IMR-90 (cell line): ENCODE results near the gene POU2F2. TPM values are rescaled to one million over a fixed set of nuclear protein-coding genes. Genes with fewer than 3 reads are reported as not detected.

Experiments
- ATAC-seq: fragments of 200-7000 bp; cut with Tn5 transposase; 2 replicates; pipeline ENCODE4 v1.9.1; 2020; ENCODE audit warnings: low read depth, mild to moderate bottlenecking, moderate library complexity
- BruUV-seq: library from RNA; stranded (reverse); fragments of 400-500 nt; replicated peaks from 2 replicates; lab custom pipeline; 2021; lab: Mats Ljungman, UMichigan
- CTCF ChIA-PET: fragments of 300-600 bp; formaldehyde crosslinking; extraction: SDS; loops from one replicate; lab custom pipeline; 2021; ENCODE audit warnings: antibody characterized with exemption; lab: Yijun Ruan, JAX
- POLR2A ChIA-PET: fragments of 300-600 bp; sonication (Branson Sonifier 250); formaldehyde crosslinking; loops from one replicate; lab custom pipeline; 2022; ENCODE audit warnings: antibody characterized with exemption; ENCODE audit not compliant: unreplicated experiment; lab: Charles Lee
- DNase-seq: peaks from one replicate; pipeline ENCODE4 v3.0.0; 2013
- H2AFZ ChIP-seq: replicated peaks from 2 replicates; pipeline ENCODE3; 2013; ENCODE audit warnings: low read length, mild to moderate bottlenecking; ENCODE audit not compliant: poor library complexity
- H2AK5ac ChIP-seq: 2 replicates; pipeline ENCODE4 v1.6.1; 2013; ENCODE audit warnings: low read depth, low read length, inconsistent platforms
- H2AK9ac ChIP-seq: replicated peaks from 2 replicates; pipeline ENCODE3; 2013; ENCODE audit warnings: mild to moderate bottlenecking, low read depth, low read length, moderate library complexity; ENCODE audit not compliant: poor library complexity
- H2BK120ac ChIP-seq: 2 replicates; pipeline ENCODE4 v1.6.1; 2013; ENCODE audit warnings: low read depth, low read length, inconsistent platforms
- H2BK15ac ChIP-seq: 3 replicates; pipeline ENCODE4 v1.6.1; 2013; ENCODE audit warnings: low read depth, low read length, inconsistent platforms
- H2BK20ac ChIP-seq: 2 replicates; pipeline ENCODE4 v1.6.1; 2013; ENCODE audit warnings: low read depth, mild to moderate bottlenecking, inconsistent platforms, low read length, moderate library complexity
- H2BK5ac ChIP-seq: 2 replicates; pipeline ENCODE4 v1.6.1; 2013; ENCODE audit warnings: mild to moderate bottlenecking, low read depth, low read length, inconsistent platforms; ENCODE audit not compliant: poor library complexity, severe bottlenecking
- H3K14ac ChIP-seq: replicated peaks from 2 replicates; pipeline ENCODE4 v1.6.1; 2013; ENCODE audit warnings: low read depth, low read length, inconsistent platforms
- H3K18ac ChIP-seq: 2 replicates; pipeline ENCODE4 v1.6.1; 2013; ENCODE audit warnings: low read depth, low read length, control low read depth
- H3K23ac ChIP-seq: 2 replicates; pipeline ENCODE4 v1.6.1; 2013; ENCODE audit warnings: low read depth, low read length, inconsistent platforms
- H3K27ac ChIP-seq: 2 replicates; pipeline ENCODE4 v1.5.1; 2013; ENCODE audit warnings: mild to moderate bottlenecking, control low read depth, low read length; ENCODE audit not compliant: insufficient read depth
- H3K27me3 ChIP-seq: 2 replicates; pipeline ENCODE4 v1.6.1; 2013; ENCODE audit warnings: low read length; ENCODE audit not compliant: control insufficient read depth, insufficient read depth
- H3K36me3 ChIP-seq: 2 replicates; pipeline ENCODE4 v1.6.1; 2013; ENCODE audit warnings: low read length, mixed read lengths; ENCODE audit not compliant: control insufficient read depth, insufficient read depth
- H3K4ac ChIP-seq: 2 replicates; pipeline ENCODE4 v1.6.1; 2013; ENCODE audit warnings: low read depth, low read length, inconsistent platforms
- H3K4me1 ChIP-seq: 2 replicates; pipeline ENCODE4 v1.6.1; 2013; ENCODE audit warnings: low read length, mixed read lengths; ENCODE audit not compliant: control insufficient read depth, insufficient read depth
- H3K4me2 ChIP-seq: 2 replicates; pipeline ENCODE4 v1.6.1; 2013; ENCODE audit warnings: low read depth, mild to moderate bottlenecking, control low read depth, low read length, moderate library complexity
- H3K4me3 ChIP-seq: 2 replicates; pipeline ENCODE4 v1.5.1; 2013; ENCODE audit warnings: low read depth, mild to moderate bottlenecking, control low read depth, low read length, moderate library complexity; ENCODE audit not compliant: insufficient read depth
- H3K56ac ChIP-seq: 2 replicates; pipeline ENCODE4 v1.6.1; 2013; ENCODE audit warnings: low read length, inconsistent platforms; ENCODE audit not compliant: insufficient read depth; ENCODE audit errors: extremely low read depth
- H3K79me1 ChIP-seq, 2 experiments: 2 replicates each; pipeline ENCODE4 v1.6.1; 2013; ENCODE audit warnings: low read length in 2 of 2, inconsistent platforms in 1 of 2, low read depth in 1 of 2
- H3K9ac ChIP-seq: 2 replicates; pipeline ENCODE4 v1.6.1; 2013; ENCODE audit warnings: low read depth, low read length, control low read depth
- H3K9me1 ChIP-seq: 2 replicates; pipeline ENCODE4 v1.6.1; 2013; ENCODE audit warnings: low read length, inconsistent platforms; ENCODE audit not compliant: insufficient read depth
- H3K9me3 ChIP-seq: 2 replicates; pipeline ENCODE4 v1.6.1; 2013; ENCODE audit warnings: low read length; ENCODE audit not compliant: control insufficient read depth, insufficient read depth
- H4K20me1 ChIP-seq: 2 replicates; pipeline ENCODE4 v1.6.1; 2013; ENCODE audit warnings: low read length, inconsistent platforms; ENCODE audit not compliant: insufficient read depth
- H4K5ac ChIP-seq: 2 replicates; pipeline ENCODE4 v1.6.1; 2013; ENCODE audit warnings: mild to moderate bottlenecking, low read depth, low read length, control low read depth
- H4K8ac ChIP-seq, 2 experiments: 2 replicates each; pipeline ENCODE4 v1.6.1; 2013; ENCODE audit warnings: low read depth in 2 of 2, low read length in 2 of 2, control low read depth in 1 of 2, inconsistent platforms in 1 of 2
- H4K91ac ChIP-seq: 2 replicates; pipeline ENCODE4 v1.6.1; 2013; ENCODE audit warnings: low read depth, low read length, inconsistent platforms; ENCODE audit not compliant: insufficient read depth
- CHD1 ChIP-seq: IDR thresholded peaks from 2 replicates; pipeline ENCODE4 v1.6.1; 2012; ENCODE audit warnings: low read depth, low read length, improper control_type of control experiment
- ELK1 ChIP-seq: fragments of 150-350 bp; IDR thresholded peaks from 2 replicates; pipeline ENCODE4 v1.6.1; 2016; ENCODE audit warnings: low read depth, mild to moderate bottlenecking, low read length, moderate library complexity, borderline replicate concordance
- MAZ ChIP-seq: IDR thresholded peaks from 2 replicates; pipeline ENCODE4 v1.6.1; 2012; ENCODE audit warnings: low read depth, mild to moderate bottlenecking, low read length, improper control_type of control experiment, moderate library complexity, borderline replicate concordance
- RAD21 ChIP-seq: IDR thresholded peaks from 2 replicates; pipeline ENCODE4 v1.6.1; 2012; ENCODE audit warnings: low read length, improper control_type of control experiment
- SMC3 ChIP-seq: fragments of 150-350 bp; IDR thresholded peaks from 2 replicates; pipeline ENCODE4 v1.6.1; 2016; ENCODE audit warnings: low read depth, mild to moderate bottlenecking, antibody characterized with exemption, low read length, moderate library complexity
- WGBS, 2 experiments: methylation state at CpG; one replicate each; pipeline versions ENCODE4 v1.1.5 to v1.1.7; 2013; ENCODE audit warnings: missing lambda C conversion rate in 2 of 2; ENCODE audit not compliant: insufficient read length in 1 of 2; ENCODE audit errors: extremely low coverage in 2 of 2; 5-methylcytosine and 5-hydroxymethylcytosine counted together
- dilution Hi-C: fragments of 300-500 bp; cut with HindIII; formaldehyde crosslinking; loops from one replicate; pipeline ENCODE4 v1.14.3; 2018; ENCODE audit warnings: low sequenced_read_pairs; ENCODE audit not compliant: unreplicated experiment
- in situ Hi-C: fragments of 300-500 bp; cut with MboI; formaldehyde crosslinking; loops from 3 replicates; pipeline ENCODE4 v1.14.3; 2019; ENCODE audit warnings: low sequenced_read_pairs, inconsistent platforms, mixed read lengths
- intact Hi-C: fragments of 100-400 bp; cut with micrococcal nuclease; formaldehyde crosslinking; loops from 2 replicates; pipeline ENCODE4 v1.10.0; 2022
- polyA plus RNA-seq, 3 experiments: library from polyadenylated mRNA; depleted of rRNA; stranded (reverse); fragments of >200 nt; gene quantifications; 2 replicates each; pipeline ENCODE4 v1.2.3, GENCODE V29; 2012; ENCODE audit warnings: low replicate concordance in 1 of 3
- total RNA-seq: library from RNA; depleted of rRNA; stranded (reverse); fragments of >200 nt; gene quantifications from 2 replicates; pipeline ENCODE4 v1.2.3, GENCODE V29; 2012

Gene POU2F2
- total and polyA plus RNA-seq, 2 of the 4 experiments (the other 2 are of a cell fraction), result 0.54 to 5.0 TPM

- Histone ChIP-seq H2AFZ (no peak overlapping the region), H3K14ac (no peak overlapping the region), H3K27ac (no peak overlapping the region), H2BK120ac (no peak overlapping the region), H3K4me2 (no peak overlapping the region), H2AK5ac (no peak overlapping the region), H3K23ac (no peak overlapping the region), H3K4me1 (no peaks in the 10 kb centered on the region), H3K4ac (no peak overlapping the region), H4K20me1 (no peaks in the 10 kb centered on the region), H3K4me3 (no peak overlapping the region), H3K18ac (no peak overlapping the region), H2BK5ac (no peak overlapping the region), H3K36me3 (no peaks in the 10 kb centered on the region), H4K5ac (no peak overlapping the region), H4K91ac (no peak overlapping the region), H3K9me3 (no peaks in the 10 kb centered on the region), H2BK20ac (no peak overlapping the region), H3K27me3 (peaks cover 88% of the 10 kb centered on the region), H3K9ac (no peak overlapping the region), H2BK15ac (no peak overlapping the region), H3K9me1 (no peaks in the 10 kb centered on the region), H4K8ac (no peak overlapping the region), H3K56ac (no peak overlapping the region), H3K79me1 (no peaks in the 10 kb centered on the region), H2AK9ac (no peak overlapping the region)
- intact Hi-C loops (no loop called here), dilution Hi-C loops (no loop called here), in situ Hi-C loops (no loop called here)
- WGBS, 2 experiments, result 29% methylated on average over 4 of the region's 19 CpGs; no CpG with 5 or more reads in 1 of the 2 experiments
- DNase-seq (no peak), ATAC-seq (no peak)
- BruUV-seq, result no TSS peak
- POLR2A ChIA-PET, result no interaction called here
- TF ChIP-seq MAZ (no peak), SMC3 (no peak), ELK1 (no peak), RAD21 (no peak), CHD1 (no peak)
- CTCF ChIA-PET, result no interaction called here
These were observed 37.5 kb upstream of the POU2F2 start for GRCh38 chr19:42169486-42170413.
